NOMO-1 (cell line): ENCODE results near the gene BLMH.

ENCODE experiments used
- DNase-seq, 2 experiments: peaks; one replicate each; lab custom pipeline; 2025; ENCODE audit not compliant: unreplicated experiment in 2 of 2; lab: John Stamatoyannopoulos, UW

The BLMH gene, protein sequence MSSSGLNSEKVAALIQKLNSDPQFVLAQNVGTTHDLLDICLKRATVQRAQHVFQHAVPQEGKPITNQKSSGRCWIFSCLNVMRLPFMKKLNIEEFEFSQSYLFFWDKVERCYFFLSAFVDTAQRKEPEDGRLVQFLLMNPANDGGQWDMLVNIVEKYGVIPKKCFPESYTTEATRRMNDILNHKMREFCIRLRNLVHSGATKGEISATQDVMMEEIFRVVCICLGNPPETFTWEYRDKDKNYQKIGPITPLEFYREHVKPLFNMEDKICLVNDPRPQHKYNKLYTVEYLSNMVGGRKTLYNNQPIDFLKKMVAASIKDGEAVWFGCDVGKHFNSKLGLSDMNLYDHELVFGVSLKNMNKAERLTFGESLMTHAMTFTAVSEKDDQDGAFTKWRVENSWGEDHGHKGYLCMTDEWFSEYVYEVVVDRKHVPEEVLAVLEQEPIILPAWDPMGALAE

DNA sequence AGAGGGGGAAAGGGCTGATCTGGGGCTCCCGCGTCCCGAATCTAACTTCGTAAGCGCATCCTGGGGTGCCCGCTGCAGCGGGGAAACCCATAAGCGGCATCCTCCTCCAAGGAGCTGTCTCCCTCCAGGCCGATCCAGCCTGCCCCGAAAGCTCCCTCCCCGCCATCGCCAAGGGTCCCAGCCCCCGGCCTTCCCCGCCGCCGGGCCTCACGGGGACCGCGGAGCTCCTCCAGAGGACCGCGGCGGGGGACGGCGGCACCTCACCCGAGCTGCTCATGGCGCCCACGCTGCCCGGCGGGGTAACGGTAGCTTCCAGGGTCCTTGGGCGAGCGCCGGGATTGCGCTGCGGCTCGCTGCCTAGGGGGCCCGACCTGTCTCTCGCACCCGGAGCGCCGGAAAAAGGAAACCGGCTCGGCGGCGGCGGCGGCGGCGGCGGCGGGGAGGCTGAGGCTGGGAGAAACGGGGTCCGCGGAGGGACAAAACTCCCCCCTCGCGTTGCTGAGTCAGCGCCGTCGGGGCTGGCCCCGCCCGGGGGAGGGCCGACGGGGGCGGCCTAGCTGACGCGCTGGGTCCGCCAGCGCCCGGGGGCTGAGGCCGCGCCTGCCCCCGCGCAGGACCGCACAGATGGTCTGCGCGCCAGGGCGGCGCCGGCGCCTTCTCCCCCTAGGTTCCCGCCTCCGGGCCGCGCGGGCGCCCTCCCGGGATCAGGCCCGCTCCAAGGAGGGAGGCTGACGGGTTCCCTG, at the start of gene BLMH:
TSS of gene BLMH (minus strand) at position 402 of the 743 bp plus-strand sequence. CDS start at position 277, 125 bp downstream.
- DNase-seq: peak; percentile 62 to 64

DNA sequence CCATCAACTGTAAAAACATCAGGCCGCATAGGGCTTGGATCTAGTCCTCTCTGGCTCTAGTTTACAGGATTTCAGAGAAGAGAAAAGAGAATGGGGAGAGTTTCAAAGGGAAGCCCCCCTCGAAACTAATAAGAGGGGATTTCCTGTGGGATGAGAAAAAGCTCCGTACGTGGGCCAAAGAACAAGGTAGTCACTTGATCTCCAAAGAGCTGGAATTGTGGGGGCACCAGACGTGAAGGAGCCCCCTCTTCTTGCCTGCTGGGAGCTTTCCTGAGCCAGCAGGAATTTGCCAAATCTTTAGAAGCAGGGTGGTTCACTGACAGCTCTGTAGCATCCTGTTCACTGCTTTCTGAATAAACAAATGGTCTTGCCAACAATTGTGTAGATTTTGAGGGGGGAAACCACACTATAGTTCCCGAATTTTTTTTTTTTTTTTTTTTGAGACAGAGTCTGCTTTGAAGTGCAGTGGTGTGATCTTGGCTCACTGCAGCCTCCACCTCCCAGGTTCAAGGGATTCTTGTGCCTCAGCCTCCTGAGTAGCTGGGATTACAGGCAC, 49.1 kb upstream of the BLMH start:
- no peak for DNase-seq

DNA sequence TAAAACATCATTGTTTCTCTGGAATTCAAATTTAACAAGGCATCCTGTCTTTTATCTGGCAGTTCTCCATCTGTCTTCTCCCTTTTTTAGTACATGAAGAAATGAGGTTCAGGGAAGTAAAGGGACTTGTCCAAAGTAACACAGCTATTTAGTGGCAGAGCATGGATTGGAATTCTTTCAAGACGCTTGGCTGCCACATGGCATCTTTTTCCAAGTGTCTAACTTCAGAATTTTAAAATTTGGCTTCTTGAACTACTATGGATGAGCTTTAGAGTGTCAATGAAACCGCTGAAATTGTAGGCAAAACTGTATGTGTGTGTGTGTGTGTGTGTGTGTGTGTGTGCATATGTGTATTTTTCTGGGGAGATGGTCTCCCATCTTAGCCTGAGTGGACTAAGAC, 47.3 kb upstream of the BLMH start:
- DNase-seq: no peak

DNA sequence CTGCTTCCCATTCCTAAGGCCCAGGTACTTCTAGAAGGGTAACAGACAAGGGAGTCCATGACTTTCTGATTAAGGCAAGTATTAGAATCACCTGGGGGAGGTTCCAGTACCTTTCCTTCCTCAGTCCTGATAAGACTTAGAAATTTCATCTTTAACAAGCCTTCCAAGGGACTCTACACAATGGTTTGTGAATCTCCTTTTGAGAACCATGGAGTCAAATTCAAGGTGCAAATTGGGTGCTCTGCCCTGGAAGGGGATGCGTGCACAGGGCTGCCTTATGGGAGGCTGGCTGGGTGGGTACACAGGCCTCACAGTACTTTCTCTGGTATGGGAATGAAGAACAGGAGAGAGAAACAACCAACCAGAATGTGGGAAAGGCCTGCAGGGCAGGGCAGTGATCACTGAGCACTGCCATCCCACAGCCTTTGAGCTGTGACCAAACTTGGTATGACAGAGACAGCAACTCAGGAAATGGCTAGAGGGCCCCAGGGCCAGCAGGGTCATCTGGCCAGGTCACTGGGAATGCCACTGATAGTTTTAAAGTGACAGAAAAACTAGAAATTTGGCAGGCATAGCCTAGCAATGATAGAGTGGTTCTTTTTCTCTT, 45.8 kb upstream of the BLMH start:
- no peak for DNase-seq

DNA sequence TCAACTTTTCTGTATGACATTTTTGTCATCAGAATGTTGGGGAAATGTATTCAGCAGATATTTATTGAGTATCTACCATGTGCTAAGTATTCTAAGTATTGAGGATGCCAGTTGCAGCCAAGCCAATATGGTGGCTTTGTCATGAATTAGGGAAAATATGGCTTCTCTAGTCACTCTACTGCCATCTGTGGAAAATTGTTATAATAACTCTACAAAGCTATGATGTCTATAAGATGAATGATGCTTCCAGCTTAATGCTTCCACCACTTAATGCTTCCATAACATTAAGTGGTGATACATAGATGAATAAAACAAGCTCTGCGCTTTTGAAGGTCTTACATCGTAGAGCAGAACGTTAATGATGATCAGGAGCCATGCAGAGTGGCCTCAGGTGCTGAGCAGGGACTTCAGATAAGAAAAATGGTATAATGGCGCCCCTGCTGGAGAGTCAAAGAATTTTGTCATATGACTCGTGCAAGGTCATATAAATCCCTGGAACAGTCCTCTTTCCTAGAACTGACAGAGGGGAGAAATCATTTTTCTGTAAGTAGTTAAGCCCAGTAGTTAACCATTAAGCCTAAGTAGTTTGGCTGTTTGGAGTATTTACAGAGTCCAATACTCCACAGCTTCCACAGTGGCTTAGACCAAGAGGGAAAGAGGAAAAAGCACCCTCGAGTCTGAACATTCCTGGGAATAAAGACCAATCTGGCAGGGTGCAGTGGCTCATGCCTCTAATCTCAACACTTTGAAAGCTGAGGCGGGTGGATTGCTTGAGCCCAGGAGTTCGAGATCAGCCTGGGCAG, 44.8 kb upstream of the BLMH start:
- DNase-seq: peak; percentile 58

DNA sequence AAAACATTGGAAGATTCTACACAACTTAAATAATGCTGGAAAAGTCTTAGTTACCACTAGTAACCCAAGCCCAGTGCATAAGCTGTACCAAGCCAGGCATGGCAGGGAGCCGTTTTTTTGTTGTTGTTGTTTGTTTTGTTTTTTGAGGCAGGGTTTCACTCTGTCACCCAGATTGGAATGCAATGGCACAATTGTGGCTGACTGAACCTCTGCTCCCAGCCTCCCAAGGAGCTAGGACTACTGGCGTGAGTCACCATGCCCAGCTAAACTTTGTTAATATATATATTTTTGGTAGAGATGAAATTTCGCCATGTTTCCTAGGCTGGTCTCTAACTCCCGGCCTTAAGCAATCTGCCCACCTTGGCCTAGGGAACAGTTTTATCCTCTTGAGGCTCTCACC, 42.7 kb upstream of the BLMH start:
- DNase-seq: no peak

DNA sequence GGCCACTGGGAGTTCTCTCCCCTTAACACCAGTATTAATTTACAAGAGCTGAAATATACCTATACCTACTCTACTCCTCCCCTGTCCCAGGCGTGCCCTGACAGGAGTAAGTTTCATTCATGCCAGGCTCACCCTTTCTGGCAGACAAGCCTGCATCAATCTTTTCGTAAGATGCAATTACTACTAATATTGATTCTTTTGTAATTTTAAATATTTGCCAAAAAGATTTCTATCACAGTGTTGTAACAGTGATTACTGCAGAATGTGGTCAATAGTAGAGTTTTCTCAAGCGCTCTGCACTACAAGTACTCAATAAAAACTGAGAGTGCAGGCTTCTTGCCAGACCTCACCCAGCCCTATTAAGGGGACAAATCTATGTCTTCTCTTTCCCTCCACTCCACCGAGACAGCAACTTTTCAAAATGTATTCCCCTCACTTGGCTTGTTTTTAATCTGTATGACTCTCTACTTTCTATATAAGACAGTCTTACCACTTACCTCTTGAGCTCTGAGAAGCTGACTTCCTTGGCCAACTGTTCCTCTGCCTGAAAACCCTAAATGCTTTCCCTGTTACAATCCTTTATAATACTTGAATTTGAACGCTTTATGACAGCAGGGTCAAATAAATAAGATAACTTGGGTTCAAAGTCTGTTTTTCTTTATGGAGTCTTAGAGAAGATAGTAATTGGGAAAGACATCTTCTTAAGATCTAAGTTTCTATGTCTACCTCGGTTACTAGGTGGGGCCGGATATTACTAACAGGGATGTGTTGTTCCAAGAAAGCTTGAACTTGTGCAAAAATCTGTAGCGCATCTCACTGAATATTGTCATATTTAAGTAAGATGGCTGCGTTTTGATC, 42.0 kb upstream of the BLMH start, which contains the start of gene TMIGD1:
TSS of gene TMIGD1 (minus strand) at position 555 of the 858 bp plus-strand sequence. CDS start 1,924 bp downstream, outside the sequence.
- DNase-seq: no peak

DNA sequence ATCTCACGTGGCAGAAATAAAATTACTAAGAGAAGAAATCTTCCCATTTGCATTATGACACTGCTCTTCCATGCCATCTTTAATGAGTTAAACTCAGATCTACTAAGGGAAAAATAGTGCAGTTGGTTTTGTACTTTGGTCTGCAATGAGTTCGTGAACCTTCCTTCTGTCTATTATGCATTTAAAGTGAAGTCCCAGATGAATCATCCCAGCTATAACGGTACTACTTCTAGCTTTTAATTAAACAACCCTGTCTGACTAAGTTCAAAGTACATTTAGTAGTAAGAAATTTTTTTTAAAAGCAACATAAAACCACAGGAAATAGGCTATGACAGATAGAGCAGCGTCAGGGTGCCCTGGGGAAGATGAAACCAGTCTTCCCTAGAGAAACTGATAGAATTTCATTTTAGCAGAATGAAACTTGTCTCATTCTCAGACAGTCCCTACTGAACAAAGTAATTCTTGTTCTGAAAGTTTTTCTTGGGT, 40.4 kb upstream of the BLMH start:
- peak in 1 of 2 experiments; percentile 19 for DNase-seq

DNA sequence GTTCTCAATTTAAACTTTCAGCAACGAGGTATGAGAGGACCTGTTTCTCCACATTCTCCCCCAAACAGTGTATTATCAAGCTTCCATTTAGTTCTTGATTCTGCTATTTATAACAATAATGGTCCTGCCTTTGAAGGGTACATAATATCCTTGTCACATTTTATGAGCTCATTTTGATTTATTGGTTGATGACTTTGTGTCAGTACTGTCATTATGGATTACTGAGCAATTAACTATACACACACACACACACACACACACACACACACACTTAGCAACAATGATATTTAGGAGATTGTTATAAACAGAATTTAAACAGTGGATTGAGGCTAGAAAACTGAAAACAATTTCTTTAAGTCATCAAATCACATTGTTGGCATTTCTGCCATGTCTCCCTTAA, 35.1 kb upstream of the BLMH start:
- no peak for DNase-seq

DNA sequence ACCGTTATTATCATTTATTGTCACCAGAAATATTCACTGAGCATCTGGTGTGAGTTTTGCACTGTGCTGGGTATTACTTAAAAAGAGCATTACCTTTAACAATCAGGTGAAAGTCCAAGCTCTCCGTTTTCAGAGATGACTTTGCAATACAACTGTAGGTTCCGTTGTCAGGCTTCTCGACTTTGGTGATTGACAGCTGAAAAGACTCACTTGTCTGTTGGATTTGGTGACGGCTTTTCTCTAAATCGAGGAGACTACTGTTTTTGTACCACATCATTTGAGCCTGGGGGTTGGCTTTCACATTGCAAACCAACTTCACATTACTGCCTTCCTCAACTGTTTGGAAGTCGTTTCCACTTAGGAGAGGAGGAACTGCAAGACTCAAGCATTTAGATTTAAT, 33.0 kb upstream of the BLMH start:
- DNase-seq: no peak

DNA sequence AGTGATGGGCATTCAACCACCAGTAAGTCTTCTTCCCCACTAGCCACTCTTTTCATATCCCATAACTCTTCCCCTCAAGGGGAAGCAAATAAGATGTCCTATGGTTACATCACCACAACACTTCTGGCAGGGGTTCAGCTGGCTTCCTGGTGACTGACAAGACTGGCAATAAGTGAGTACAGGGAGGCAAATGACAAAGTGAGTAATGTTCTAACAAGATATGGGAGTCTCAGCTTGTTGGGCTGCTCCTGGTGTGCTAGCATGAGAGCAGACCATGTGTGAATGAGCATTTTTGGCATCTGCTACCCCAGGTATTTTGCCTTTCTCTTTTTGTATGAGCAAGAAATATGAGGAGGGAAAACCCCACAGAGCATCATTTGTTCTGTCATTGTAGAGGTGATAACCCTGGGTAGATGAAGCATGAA, 32.2 kb upstream of the BLMH start:
- DNase-seq: peak; percentile 20 to 60

DNA sequence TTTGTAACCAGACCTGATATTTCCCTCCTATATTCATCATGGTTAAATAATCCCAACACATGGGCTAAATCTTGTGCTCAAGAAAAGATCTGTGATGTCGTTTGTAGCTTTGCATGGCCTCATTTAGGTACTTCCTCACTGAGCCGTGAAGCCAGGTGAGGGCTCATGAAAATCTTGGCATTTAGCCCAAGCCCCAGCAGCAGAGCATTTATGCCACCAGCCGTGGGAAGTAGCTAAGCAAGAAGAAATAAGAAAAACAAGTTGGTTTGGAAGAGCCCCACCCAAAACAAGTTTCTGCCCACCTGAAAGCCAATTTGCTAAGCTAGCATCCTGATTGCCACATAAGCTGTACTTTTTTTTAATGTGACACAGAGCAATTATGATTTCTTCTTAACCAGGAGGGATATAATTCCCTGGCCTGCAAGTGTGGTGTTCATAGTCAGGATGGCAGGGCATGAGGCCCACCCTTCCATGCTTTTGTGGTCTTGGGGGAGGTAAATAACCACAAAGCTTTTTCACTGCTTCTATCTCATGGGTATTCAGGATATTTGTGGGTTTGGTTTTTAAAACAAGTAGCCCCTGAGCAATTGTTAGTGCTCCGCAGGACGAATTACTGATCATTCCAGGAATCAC, 31.6 kb upstream of the BLMH start:
- DNase-seq: no peak

DNA sequence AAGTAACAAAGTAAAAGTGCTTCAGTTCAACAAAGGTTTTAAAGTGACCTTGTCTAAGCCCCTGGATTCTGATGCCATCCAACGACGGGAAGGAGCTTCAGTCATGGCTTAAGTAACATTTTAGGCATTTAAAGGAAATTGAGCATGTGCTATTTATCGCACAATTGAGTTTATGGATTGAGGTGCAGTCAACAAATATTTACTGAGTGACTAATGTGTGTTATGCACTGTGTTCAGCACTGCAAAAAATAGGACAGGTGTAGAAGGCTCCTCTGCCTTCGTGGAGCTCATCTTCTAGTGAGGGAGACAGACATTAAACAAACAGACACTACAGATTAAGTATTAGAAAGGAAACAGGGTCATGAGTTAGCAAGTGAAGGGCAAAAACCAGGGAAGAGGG, 29.6 kb upstream of the BLMH start:
- DNase-seq: no peak

DNA sequence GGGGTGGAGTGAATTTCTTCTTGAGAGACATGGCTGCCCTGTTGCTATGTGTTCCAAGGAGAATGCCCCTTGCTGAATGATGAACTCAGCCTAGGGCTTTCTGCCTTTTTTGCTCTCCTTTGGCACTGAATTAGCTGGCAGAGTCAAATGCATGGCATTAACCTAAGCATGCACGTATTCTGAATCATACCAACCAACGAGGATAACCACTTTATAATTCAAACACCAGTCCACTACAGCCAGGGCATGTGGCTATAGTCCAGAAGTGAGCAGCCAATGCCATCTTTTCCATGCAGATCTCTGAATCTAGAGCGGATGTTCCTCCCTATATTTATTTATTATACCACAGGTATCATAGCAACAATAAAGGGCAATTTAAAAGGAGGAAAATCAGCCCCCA, 26.4 kb upstream of the BLMH start:
- no peak for DNase-seq

DNA sequence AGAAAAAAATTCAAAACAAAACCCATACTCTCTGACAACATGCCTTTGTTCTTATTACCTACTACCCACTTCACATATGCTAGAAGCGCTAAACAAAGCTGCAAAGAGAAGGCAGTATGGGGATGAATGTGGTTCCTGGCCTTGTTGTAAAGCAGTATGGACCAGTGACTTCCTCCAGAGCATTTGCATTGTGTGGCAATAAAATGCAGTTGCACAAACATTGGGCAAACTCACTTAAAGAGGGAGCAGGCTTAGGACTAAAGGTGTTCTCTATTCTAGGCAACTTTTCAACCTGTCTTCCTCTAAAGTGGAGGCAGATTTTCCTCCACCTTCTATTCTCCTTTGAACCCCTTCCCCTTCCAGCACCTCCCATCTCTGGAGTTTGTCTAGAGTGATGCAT, 25.0 kb upstream of the BLMH start:
- DNase-seq: peak; percentile 28 to 53

DNA sequence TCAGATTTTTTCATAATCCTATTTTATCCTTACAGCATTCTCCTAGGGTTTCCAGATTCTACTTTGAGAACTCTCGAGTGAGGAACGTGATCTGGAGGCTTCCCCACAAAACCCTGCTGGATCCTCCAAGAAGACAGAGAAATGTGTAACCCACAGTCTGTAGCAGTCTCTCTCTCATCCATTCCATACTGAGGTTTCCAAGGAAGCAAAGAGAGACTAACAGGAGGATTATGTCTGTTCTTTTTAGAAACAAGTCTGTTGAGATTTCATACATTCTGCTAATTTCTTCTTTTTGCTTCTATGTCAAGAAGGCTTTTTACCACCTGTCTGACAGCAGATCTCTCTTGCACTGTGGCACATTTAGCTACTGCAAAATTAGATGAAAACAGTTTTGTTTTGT, 23.4 kb upstream of the BLMH start:
- no peak for DNase-seq

DNA sequence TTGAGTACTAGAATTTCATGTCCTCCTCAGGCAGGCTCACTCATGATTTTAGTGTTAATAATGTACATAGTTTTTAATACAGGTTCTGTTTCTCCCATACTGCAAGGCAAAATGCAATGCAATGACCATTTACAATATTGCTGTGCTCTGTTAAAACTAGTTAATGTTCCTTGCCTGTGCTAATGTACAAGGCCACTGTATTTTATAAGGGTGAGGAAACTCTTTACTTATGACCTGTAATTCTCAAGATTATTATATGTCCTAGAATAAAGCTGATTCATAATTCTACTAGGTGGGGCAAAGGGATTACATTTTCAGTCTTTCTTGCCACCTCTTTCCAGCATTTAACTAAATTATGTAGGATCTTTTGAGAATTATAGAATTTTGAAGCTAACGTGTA, 22.7 kb upstream of the BLMH start:
- no peak for DNase-seq

DNA sequence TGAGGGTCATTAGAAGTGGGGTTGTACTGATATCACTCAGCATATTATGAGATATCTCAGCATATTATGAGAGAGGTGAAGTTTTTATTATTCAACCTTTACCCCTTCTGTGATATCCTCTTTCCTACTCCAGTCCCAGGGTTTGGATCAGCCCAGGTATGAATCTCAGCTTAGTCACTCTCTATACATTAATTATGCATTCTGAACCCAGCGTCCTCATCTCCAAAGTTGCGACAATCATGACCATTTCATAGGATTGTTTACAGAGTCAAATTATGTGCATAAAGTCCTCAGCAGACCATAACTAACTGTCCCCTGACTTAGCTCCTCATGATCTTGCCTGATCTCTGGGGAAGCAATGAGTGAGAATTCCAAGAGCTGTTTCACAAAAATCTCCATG, 20.5 kb upstream of the BLMH start:
- DNase-seq: no peak

DNA sequence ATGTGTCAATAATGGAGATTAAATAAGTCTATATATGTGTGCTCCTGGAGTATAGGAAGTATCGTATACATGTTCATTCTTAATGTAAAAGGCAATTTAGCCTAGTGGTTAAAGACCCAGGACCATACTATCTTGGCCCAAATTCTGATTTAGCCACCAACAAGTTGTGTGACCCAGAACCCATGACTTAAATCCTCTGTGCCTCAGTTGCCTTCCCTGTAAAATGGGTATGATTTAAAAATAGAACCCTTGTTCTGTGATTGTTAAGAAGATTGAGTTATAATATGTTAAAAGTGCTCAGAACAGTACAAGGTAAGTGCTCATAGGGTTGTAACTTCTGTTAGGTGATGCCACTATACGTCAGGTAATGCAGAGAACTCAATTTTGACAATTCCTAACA, 18.8 kb upstream of the BLMH start:
- no peak for DNase-seq
